Hippocampal formation (tissue), 2 donors: ENCODE results near the gene ERN2.
A peak's percentile ranks its signal among the peaks of the same experiment; 100 is the strongest.

Experiments
- DNase-seq, 2 donors: peaks; one replicate each; lab custom pipeline; 2025; lab: John Stamatoyannopoulos, UW

ERN2 gene

GRCh38 chr16:23689442-23690187, 23.4 kb downstream of the ERN2 start:
- DNase-seq, result no peak

GRCh38 chr16:23687034-23687808, 25.8 kb downstream of the ERN2 start:
- DNase-seq, result no peak

GRCh38 chr16:23683487-23683886, 29.5 kb downstream of the ERN2 start:
- no peak for DNase-seq

- DNase-seq, result no peak
These were observed 30.8 kb downstream of the ERN2 start for GRCh38 chr16:23682181-23682580.

- no peak for DNase-seq
These were observed 33.1 kb downstream of the ERN2 start for GRCh38 chr16:23679986-23680336.

GRCh38 chr16:23679274-23679985, 33.6 kb downstream of the ERN2 start:
- no peak for DNase-seq

GRCh38 chr16:23678430-23679273, 34.4 kb downstream of the ERN2 start, which contains the start of gene PLK1:
PLK1 (plus strand) TSS chr16:23678889; CDS start chr16:23678933, 44 bp downstream.
- DNase-seq, result peak; percentile 19 to 50

- peak in 1 of 2 donors; percentile 5 for DNase-seq
These were observed 36.0 kb downstream of the ERN2 start for GRCh38 chr16:23676924-23677480.

- no peak for DNase-seq
These were observed 38.9 kb downstream of the ERN2 start for GRCh38 chr16:23673971-23674614.

- DNase-seq, result no peak
These were observed 42.8 kb downstream of the ERN2 start for GRCh38 chr16:23670137-23670776.

GRCh38 chr16:23668873-23669272, 44.1 kb downstream of the ERN2 start:
- no peak for DNase-seq

- no peak for DNase-seq
These were observed 44.8 kb downstream of the ERN2 start for GRCh38 chr16:23668225-23668624.

GRCh38 chr16:23667355-23667659, 45.7 kb downstream of the ERN2 start:
- DNase-seq, result no peak

- no peak for DNase-seq
These were observed 46.3 kb downstream of the ERN2 start for GRCh38 chr16:23666571-23667354.

- no peak for DNase-seq
These were observed 49.1 kb downstream of the ERN2 start for GRCh38 chr16:23663918-23664317.

- DNase-seq, result no peak
These were observed 61.0 kb downstream of the ERN2 start for GRCh38 chr16:23651943-23652468.

GRCh38 chr16:23650674-23651416, 62.2 kb downstream of the ERN2 start:
- DNase-seq, result peak in 1 of 2 donors; percentile 9

GRCh38 chr16:23642246-23642774, 70.7 kb downstream of the ERN2 start:
- no peak for DNase-seq
